ENCODE measurements around the gene KIAA0825. TPM values are rescaled to one million over a fixed set of nuclear protein-coding genes. Genes with fewer than 3 reads are reported as not detected.

KIAA0825 gene
- total and polyA plus RNA-seq, 5 donors: 0.43 to 4.2 (median 3.5) TPM

- ATAC-seq: no peak
- intact Hi-C loops (cut with DNase I): no loop called here
- no peak overlapping the region for H3K4me3 ChIP-seq (ENCODE audit: low read length)
- no peaks in the 10 kb centered on the region for H3K4me1 ChIP-seq (ENCODE audit: control insufficient read depth, insufficient read depth, low read length)
- H3K27me3 ChIP-seq (ENCODE audit: control insufficient read depth, insufficient read depth): no peaks in the 10 kb centered on the region
- no peak for DNase-seq
- no peaks in the 10 kb centered on the region for H3K9me3 ChIP-seq (ENCODE audit: control insufficient read depth, low read length)
- no peak overlapping the region for H3K27ac ChIP-seq (ENCODE audit: low read length)
Observed at GRCh38 chr5:94397508-94397907, 220.9 kb downstream of the KIAA0825 start.

- Histone ChIP-seq H3K4me3 (ENCODE audit: low read length) (no peak overlapping the region), H3K9me3 (ENCODE audit: control insufficient read depth, low read length) (no peaks in the 10 kb centered on the region), H3K4me1 (ENCODE audit: control insufficient read depth, insufficient read depth, low read length) (no peaks in the 10 kb centered on the region), H3K27me3 (ENCODE audit: control insufficient read depth, insufficient read depth) (no peaks in the 10 kb centered on the region), H3K27ac (ENCODE audit: low read length) (no peak overlapping the region)
- DNase-seq (no peak), ATAC-seq (no peak)
- intact Hi-C loops (cut with DNase I): no loop called here
Observed at GRCh38 chr5:94396687-94397086, 221.7 kb downstream of the KIAA0825 start.

- intact Hi-C loops (cut with DNase I): no loop called here
- DNase-seq (no peak), ATAC-seq (no peak)
- Histone ChIP-seq H3K27ac (ENCODE audit: low read length) (no peak overlapping the region), H3K27me3 (ENCODE audit: control insufficient read depth, insufficient read depth) (no peaks in the 10 kb centered on the region), H3K9me3 (ENCODE audit: control insufficient read depth, low read length) (no peaks in the 10 kb centered on the region), H3K4me3 (ENCODE audit: low read length) (no peak overlapping the region), H3K4me1 (ENCODE audit: control insufficient read depth, insufficient read depth, low read length) (no peaks in the 10 kb centered on the region)
- 72% methylated on average over 1 of the region's 1 CpG for WGBS
Observed at GRCh38 chr5:94395468-94395867, 222.9 kb downstream of the KIAA0825 start.

GRCh38 chr5:94391996-94392395 lies 226.4 kb downstream of the KIAA0825 start:
- 60% methylated on average over 1 of the region's 1 CpG for WGBS
- intact Hi-C loops (cut with DNase I): no loop called here
- ATAC-seq: no peak
- Histone ChIP-seq H3K9me3 (ENCODE audit: control insufficient read depth, low read length) (no peaks in the 10 kb centered on the region), H3K27ac (ENCODE audit: low read length) (no peak overlapping the region), H3K4me3 (ENCODE audit: low read length) (no peak overlapping the region), H3K4me1 (ENCODE audit: control insufficient read depth, insufficient read depth, low read length) (no peaks in the 10 kb centered on the region), H3K27me3 (ENCODE audit: control insufficient read depth, insufficient read depth) (no peaks in the 10 kb centered on the region)
- no peak for DNase-seq

GRCh38 chr5:94389515-94389899 lies 228.9 kb downstream of the KIAA0825 start:
- ATAC-seq: no peak
- H3K4me3 ChIP-seq (ENCODE audit: low read length): no peak overlapping the region
- intact Hi-C loops (cut with DNase I): no loop called here
- H3K4me1 ChIP-seq (ENCODE audit: control insufficient read depth, insufficient read depth, low read length): no peaks in the 10 kb centered on the region
- DNase-seq: no peak
- no peaks in the 10 kb centered on the region for H3K27me3 ChIP-seq (ENCODE audit: control insufficient read depth, insufficient read depth)
- no peak overlapping the region for H3K27ac ChIP-seq (ENCODE audit: low read length)
- no peaks in the 10 kb centered on the region for H3K9me3 ChIP-seq (ENCODE audit: control insufficient read depth, low read length)

- DNase-seq: no peak
- ATAC-seq: no peak
- Histone ChIP-seq H3K27ac (ENCODE audit: low read length) (no peak overlapping the region), H3K27me3 (ENCODE audit: control insufficient read depth, insufficient read depth) (no peaks in the 10 kb centered on the region), H3K4me1 (ENCODE audit: control insufficient read depth, insufficient read depth, low read length) (no peaks in the 10 kb centered on the region), H3K4me3 (ENCODE audit: low read length) (no peak overlapping the region), H3K9me3 (ENCODE audit: control insufficient read depth, low read length) (no peaks in the 10 kb centered on the region)
- 80% methylated on average over 3 of the region's 3 CpGs for WGBS
- intact Hi-C loops (cut with DNase I): no loop called here
Observed at GRCh38 chr5:94388773-94389514, 229.5 kb downstream of the KIAA0825 start.

- DNase-seq (no peak), ATAC-seq (no peak)
- intact Hi-C loops (cut with DNase I): no loop called here
- WGBS: 65% methylated on average over 1 of the region's 1 CpG
- no peaks in the 10 kb centered on the region for H3K4me1 ChIP-seq (ENCODE audit: control insufficient read depth, insufficient read depth, low read length)
- no peak overlapping the region for H3K4me3 ChIP-seq (ENCODE audit: low read length)
- H3K27ac ChIP-seq (ENCODE audit: low read length): no peak overlapping the region
- H3K27me3 ChIP-seq (ENCODE audit: control insufficient read depth, insufficient read depth): no peaks in the 10 kb centered on the region
- no peaks in the 10 kb centered on the region for H3K9me3 ChIP-seq (ENCODE audit: control insufficient read depth, low read length)
Observed at GRCh38 chr5:94385767-94386166, 232.6 kb downstream of the KIAA0825 start.

- ATAC-seq: no peak
- 92% methylated on average over 1 of the region's 1 CpG for WGBS
Observed at GRCh38 chr5:94378062-94378461, 240.3 kb downstream of the KIAA0825 start.

GRCh38 chr5:94376672-94377345 lies 241.6 kb downstream of the KIAA0825 start:
- intact Hi-C loops (cut with DNase I): no loop called here
- Histone ChIP-seq H3K27ac (ENCODE audit: low read length) (no peak overlapping the region), H3K4me3 (ENCODE audit: low read length) (no peak overlapping the region), H3K9me3 (ENCODE audit: control insufficient read depth, low read length) (no peaks in the 10 kb centered on the region), H3K27me3 (ENCODE audit: control insufficient read depth, insufficient read depth) (no peaks in the 10 kb centered on the region), H3K4me1 (ENCODE audit: control insufficient read depth, insufficient read depth, low read length) (no peaks in the 10 kb centered on the region)
- ATAC-seq: no peak
- DNase-seq: no peak
- WGBS: 85% methylated on average over 4 of the region's 4 CpGs

More at GRCh38 chr5:94378062-94378461, 240.3 kb downstream of the KIAA0825 start:
- H3K27ac ChIP-seq (ENCODE audit: low read length): no peak overlapping the region
- intact Hi-C loops (cut with DNase I): no loop called here
- H3K4me3 ChIP-seq (ENCODE audit: low read length): no peak overlapping the region
- H3K4me1 ChIP-seq (ENCODE audit: control insufficient read depth, insufficient read depth, low read length): no peaks in the 10 kb centered on the region
- no peaks in the 10 kb centered on the region for H3K27me3 ChIP-seq (ENCODE audit: control insufficient read depth, insufficient read depth)
- DNase-seq: no peak
- no peaks in the 10 kb centered on the region for H3K9me3 ChIP-seq (ENCODE audit: control insufficient read depth, low read length)

GRCh38 chr5:94375801-94376200 lies 242.6 kb downstream of the KIAA0825 start:
- no peaks in the 10 kb centered on the region for H3K4me1 ChIP-seq (ENCODE audit: control insufficient read depth, insufficient read depth, low read length)

GRCh38 chr5:94374336-94374735 lies 244.1 kb downstream of the KIAA0825 start:
- Histone ChIP-seq H3K4me3 (ENCODE audit: low read length) (no peak overlapping the region), H3K27ac (ENCODE audit: low read length) (no peak overlapping the region), H3K4me1 (ENCODE audit: control insufficient read depth, insufficient read depth, low read length) (no peaks in the 10 kb centered on the region), H3K27me3 (ENCODE audit: control insufficient read depth, insufficient read depth) (no peaks in the 10 kb centered on the region), H3K9me3 (ENCODE audit: control insufficient read depth, low read length) (no peaks in the 10 kb centered on the region)
- intact Hi-C loops (cut with DNase I): no loop called here
- ATAC-seq (no peak), DNase-seq (no peak)

More at GRCh38 chr5:94375801-94376200, 242.6 kb downstream of the KIAA0825 start:
- DNase-seq: no peak
- no peak overlapping the region for H3K4me3 ChIP-seq (ENCODE audit: low read length)
- intact Hi-C loops (cut with DNase I): no loop called here
- no peaks in the 10 kb centered on the region for H3K9me3 ChIP-seq (ENCODE audit: control insufficient read depth, low read length)
- no peaks in the 10 kb centered on the region for H3K27me3 ChIP-seq (ENCODE audit: control insufficient read depth, insufficient read depth)
- ATAC-seq: no peak
- WGBS: 56% methylated on average over 2 of the region's 2 CpGs
- no peak overlapping the region for H3K27ac ChIP-seq (ENCODE audit: low read length)

Measured in right cardiac atrium (tissue), 5 donors.